A673 (cell line): ENCODE data around the gene RAB27A.

Source experiments
- EZH2 ChIP-seq: fragments of 200-600 bp; sonication (generic); IDR thresholded peaks from 2 replicates; pipeline ENCODE4 v1.6.1; 2017; ENCODE audit warnings: borderline replicate concordance, low read depth, mild to moderate bottlenecking, mixed read lengths, antibody characterized with exemption, low read length; ENCODE audit not compliant: poor library complexity, severe bottlenecking
- TF ChIP-seq, protein P1 (sequence below): fragments of 300-800, 200-600 bp; sonication (generic); conservative IDR thresholded peaks from 2 replicates; pipeline ENCODE4 v1.5.1; 2017; ENCODE audit warnings: low read depth, mild to moderate bottlenecking, antibody characterized with exemption, low read length, moderate library complexity, mixed read lengths

DNA sequence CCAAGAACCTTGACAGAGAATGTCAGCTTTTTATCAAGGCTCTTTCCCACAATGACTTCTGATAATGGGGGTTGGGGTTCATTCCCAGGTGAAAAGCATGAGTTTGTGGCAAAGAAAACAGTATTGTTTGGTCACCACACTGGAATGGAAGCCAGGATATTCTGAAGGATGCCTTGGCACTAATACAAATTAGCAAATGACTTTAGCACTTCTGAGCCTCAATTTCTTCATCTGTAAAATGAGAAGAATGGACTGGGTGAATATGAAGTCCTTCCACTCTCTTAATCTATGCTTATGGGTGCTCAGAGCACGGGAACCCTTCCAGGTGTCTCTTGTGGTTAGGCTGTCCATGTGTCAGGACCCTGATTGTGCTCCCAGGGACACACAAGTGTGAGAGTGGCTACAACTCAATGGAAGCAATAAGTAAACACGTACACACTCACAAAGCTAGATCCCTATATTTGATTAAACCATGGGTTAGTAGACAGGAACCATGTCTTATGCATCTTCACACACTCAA, 21.4 kb downstream of the RAB27A start:
- TF ChIP-seq, protein P1, sequence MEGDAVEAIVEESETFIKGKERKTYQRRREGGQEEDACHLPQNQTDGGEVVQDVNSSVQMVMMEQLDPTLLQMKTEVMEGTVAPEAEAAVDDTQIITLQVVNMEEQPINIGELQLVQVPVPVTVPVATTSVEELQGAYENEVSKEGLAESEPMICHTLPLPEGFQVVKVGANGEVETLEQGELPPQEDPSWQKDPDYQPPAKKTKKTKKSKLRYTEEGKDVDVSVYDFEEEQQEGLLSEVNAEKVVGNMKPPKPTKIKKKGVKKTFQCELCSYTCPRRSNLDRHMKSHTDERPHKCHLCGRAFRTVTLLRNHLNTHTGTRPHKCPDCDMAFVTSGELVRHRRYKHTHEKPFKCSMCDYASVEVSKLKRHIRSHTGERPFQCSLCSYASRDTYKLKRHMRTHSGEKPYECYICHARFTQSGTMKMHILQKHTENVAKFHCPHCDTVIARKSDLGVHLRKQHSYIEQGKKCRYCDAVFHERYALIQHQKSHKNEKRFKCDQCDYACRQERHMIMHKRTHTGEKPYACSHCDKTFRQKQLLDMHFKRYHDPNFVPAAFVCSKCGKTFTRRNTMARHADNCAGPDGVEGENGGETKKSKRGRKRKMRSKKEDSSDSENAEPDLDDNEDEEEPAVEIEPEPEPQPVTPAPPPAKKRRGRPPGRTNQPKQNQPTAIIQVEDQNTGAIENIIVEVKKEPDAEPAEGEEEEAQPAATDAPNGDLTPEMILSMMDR: no peak
- TF ChIP-seq EZH2: no peak
